ENCODE data around the gene KCNH3.

Gene KCNH3

DNA sequence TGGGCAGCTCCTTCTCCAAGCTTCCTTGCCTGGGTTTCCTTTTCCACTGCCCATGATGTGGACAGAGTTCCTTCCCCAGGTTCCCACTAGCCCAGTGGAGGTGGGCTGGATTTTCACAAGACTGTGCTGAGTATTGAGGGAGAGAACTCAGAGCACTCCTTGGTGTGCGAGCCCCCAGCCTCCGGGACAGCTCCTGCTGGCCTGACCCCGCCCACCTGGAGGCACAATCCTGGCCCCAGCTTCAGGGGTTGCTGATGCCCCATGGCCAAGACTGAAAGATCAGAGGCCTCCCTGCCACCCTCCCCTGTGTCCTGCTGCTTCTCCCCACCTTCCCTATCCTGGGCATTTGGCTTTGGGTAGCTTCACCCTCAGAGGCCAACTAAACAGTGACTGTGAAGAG, 7.7 kb downstream of the KCNH3 start:
- no peak for DNase-seq

GRCh38 chr12:49547090-49547690, 8.4 kb downstream of the KCNH3 start:
- DNase-seq: no peak

- DNase-seq: no peak
Observed at GRCh38 chr12:49548481-49548821, 9.6 kb downstream of the KCNH3 start.

- DNase-seq: peak; percentile 18
Observed at GRCh38 chr12:49548822-49549648, 10.2 kb downstream of the KCNH3 start.

- DNase-seq: no peak
Observed at GRCh38 chr12:49549735-49550692, 11.2 kb downstream of the KCNH3 start.

DNA sequence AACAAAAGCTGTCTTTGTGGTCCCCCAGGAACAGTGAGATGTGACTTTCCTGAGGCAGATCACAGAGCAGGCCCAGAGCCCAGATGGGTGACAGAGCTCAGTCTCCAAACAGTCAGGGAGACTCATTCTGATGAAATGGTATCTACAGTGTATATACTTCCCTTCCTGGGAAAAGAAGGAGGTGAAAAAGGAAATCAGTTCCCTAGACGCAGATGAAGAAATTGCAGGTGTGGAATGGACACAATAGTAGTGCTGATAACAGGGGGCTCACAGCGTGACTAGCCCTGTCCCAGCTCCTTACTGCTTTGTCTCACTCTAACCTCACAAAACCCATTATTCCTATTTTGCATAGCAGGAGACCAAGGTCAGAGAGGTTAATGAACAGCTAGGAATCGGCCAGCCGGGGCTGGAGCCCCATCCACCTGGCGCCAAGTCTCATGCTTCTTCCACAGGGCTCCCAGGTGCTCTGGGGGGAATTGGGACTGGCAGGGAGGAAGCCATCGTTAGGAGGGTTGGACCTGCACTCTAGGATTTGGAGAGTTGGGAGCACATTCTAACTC, 11.9 kb downstream of the KCNH3 start:
- DNase-seq: no peak

DNA sequence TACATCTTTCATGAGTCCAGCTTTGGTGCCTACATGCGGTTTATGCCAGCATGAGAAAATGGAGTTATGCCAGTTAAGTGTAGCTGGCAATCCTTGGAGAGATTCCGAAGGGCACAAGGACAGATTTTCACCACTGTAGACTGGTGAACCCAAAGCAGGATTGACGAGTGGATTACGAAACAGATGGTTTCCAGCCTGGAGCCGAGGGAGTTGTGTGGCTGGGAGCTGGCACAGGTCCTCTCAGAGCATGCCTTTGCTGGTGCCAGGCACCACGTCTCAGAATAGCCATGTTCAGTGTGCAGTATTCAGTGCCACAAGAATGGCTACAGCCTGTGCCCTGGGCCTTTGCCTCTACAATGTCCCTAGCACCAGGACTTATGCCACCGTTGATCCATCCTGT, 13.2 kb downstream of the KCNH3 start:
- DNase-seq: no peak

DNA sequence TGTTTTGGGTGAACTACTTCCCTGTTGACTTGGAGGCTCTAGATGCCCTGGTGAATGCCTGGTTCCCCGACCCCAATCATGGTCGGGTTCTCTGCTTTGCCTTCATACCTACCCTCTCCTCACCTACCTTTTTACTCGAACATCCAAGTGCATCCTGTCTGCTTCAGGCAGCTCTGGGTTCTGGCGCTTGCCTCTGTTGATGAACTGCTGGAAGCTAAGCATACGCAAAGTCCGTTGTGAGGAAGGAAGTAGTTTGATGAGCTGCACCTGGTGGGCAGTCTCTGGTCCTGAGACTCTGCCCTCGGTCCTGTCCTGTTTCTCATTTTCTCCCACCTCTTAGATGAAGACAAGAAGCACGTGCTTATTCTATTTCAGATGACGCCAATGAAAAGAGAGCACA, 13.6 kb downstream of the KCNH3 start:
- no peak for DNase-seq

- DNase-seq: no peak
Observed at GRCh38 chr12:49552899-49553298, 14.1 kb downstream of the KCNH3 start.

DNA sequence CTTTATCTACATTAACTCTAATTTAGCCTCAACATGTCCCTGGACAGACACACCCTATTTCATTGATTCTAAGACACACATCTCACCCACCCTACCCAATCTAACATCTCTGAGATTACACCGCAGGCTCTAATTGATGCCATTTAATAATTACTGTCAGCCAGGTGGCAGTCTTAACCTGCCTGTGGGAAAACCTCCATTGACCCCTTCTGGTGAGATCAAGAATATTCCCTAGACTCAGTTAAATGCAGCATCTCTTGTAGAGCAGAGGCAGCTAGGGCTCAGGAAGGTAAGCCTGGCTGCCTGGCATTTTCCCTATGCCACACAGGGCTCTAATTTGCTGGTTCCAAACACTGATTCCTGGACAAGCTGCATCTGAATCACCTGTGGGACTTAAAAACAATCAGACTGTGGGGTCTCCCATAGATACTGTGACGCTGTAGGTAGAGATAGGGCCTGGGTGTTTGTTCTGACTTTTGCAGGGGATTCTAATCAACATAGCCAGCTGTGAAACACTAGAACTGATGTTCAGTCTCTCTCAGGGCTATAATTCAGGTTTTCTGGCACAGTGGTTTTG, 14.8 kb downstream of the KCNH3 start:
- DNase-seq: no peak

- no peak for DNase-seq
Observed at GRCh38 chr12:49554266-49554665, 15.4 kb downstream of the KCNH3 start.

GRCh38 chr12:49555631-49556390, 17.0 kb downstream of the KCNH3 start:
- no peak for DNase-seq

- no peak for DNase-seq
Observed at GRCh38 chr12:49556391-49557186, 17.8 kb downstream of the KCNH3 start.

GRCh38 chr12:49557187-49557916, 18.5 kb downstream of the KCNH3 start:
- DNase-seq: no peak

DNA sequence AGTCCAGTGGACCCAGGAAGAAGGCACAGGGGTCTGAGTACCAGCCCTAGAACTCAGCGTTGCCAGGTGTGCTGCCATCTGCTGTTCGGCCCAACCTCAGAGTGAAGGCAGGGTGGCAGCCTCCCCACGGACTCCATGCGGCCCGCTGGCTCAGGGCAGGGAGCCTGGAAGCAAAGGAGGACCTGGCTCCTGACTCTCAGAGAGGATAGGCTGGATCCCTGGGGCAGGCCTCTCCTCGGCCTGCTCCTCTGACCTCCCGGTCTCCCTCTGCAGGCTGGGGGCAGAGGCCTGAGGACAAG, 19.0 kb downstream of the KCNH3 start:
- DNase-seq: no peak

- no peak for DNase-seq
Observed at GRCh38 chr12:49558526-49558925, 19.7 kb downstream of the KCNH3 start.

- no peak for DNase-seq
Observed at GRCh38 chr12:49559011-49559675, 20.3 kb downstream of the KCNH3 start.

DNA sequence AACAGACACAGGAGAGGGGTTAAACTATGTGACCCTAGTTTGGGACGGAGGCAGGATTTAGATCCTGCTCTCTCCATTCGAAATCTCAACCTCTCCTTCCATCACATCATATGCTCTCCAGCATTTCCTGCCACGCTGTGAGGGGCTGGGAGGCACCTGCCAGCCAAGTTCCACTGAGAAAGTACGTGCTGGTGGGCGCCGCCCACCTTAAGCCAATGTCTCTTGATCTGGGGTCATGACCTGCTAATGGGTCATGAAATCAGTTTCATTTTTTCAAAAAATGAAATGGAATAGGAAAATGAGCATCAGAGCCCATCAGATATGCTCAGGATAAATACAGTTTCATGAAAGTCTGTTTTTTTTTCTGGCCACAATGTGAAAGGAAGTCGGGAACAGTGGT, 21.9 kb downstream of the KCNH3 start:
- DNase-seq: no peak

GRCh38 chr12:49562233-49562632, 23.4 kb downstream of the KCNH3 start:
- no peak for DNase-seq

- DNase-seq: no peak
Observed at GRCh38 chr12:49562831-49563230, 24.0 kb downstream of the KCNH3 start.
